Stimulated activated CD8-positive, alpha-beta memory T cell treated with anti-CD3 and anti-CD28 coated beads, Interleukin-15, amount 100 ng/mL, for 1 hour (primary cell): ENCODE results near the gene RPGRIP1L.

Experiments
- DNase-seq: peaks from one replicate; pipeline ENCODE4 v3.0.0-alpha.2; 2020; ENCODE audit warnings: low read depth

The RPGRIP1L gene

GRCh38 chr16:53703590-53704444 is at the start of gene RPGRIP1L, which contains the start of gene FTO:
TSS of gene RPGRIP1L (minus strand) at chr16:53703859. CDS start at chr16:53700723, 3,136 bp downstream.
TSS of gene FTO (plus strand) at chr16:53704156.
- peak; percentile 94 for DNase-seq

- DNase-seq = no peak
These were observed 49.8 kb upstream of the RPGRIP1L start for GRCh38 chr16:53753431-53753830.

- no peak for DNase-seq
These were observed 48.9 kb upstream of the RPGRIP1L start for GRCh38 chr16:53752560-53752959.

DNA sequence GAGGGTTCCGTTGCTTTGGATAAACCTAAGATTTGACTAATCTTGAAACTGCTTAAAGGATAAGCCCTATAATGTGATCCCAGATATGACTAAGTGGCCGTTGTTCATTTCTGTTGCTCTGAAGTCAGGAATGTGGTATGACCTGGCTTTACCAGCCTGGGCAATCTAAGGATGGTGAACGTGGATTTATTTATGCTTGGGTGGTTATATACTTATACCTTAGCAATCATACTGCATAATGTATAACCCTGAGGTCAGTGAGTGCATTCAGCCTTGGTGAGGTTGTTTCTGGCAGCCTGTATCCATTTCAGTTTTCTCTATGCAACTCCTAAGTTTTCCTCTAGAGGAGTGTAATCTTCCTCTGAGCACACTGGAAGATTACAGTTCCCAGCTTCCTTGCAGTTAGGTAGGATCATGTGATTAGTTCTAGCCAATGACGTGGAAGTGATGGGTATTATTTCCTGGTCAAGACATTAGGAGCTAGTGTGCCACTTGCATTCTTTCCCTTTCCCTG is 42.2 kb upstream of the RPGRIP1L start:
- DNase-seq = no peak

DNA sequence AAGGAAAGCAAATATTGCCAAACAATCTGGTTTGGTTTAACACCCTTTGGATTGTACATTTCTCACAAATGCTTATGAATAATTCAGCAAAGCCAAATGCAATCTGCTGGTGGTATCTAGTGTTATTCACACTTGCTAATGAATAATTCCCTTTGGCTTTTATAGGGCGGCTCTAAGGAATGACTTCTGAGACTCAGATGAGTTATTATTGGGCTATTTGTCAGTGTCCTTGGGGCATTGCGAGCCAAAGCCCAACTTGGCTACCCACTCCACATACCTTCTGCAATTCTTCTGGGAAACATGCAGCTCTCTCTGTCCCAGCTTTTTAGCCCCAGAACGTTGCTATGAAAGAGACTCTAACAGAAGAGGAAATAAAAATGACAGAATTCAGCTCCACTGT is 41.4 kb upstream of the RPGRIP1L start:
- DNase-seq = no peak

GRCh38 chr16:53744449-53744848 is 40.8 kb upstream of the RPGRIP1L start:
- DNase-seq = no peak

- no peak for DNase-seq
These were observed 39.5 kb upstream of the RPGRIP1L start for GRCh38 chr16:53743149-53743566.

GRCh38 chr16:53741546-53741945 is 37.9 kb upstream of the RPGRIP1L start:
- DNase-seq = no peak

GRCh38 chr16:53740933-53741531 is 37.4 kb upstream of the RPGRIP1L start:
- no peak for DNase-seq

DNA sequence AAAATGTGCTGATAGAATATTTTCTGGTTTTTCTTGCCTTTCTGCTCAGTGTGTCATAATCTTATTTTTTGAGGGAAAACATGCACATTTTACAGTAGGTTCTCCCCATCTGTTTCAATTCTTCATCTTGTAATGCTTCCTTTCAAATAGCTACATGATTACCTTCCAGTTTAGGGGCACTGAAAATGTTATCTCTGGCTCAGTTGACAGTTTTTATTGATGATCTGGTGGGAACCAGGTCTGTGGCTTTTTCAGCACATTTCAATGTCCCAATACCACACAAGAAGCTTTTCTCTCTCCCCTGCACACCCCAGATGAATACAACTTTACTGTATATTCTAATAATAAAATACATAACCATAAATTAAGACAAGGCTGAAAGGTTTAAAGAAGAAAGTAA is 36.8 kb upstream of the RPGRIP1L start:
- DNase-seq = no peak

DNA sequence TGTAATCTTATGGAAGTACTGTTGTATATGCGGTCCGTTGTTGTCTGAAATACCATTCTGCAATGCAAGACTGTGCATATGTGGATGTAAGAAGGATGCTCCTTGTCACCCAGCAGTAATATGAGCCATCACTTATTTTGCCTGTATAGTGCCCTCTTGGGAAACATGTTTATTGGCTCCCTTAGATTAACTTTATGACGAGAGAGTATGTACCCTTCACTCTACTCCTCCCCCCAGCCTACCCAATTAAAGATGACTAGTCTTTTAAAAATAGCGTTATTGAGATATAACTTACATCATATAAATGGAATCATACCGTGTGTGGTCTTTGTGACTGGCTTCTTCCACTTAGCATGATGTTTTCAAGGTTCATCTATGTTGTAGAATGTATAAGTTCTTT is 33.9 kb upstream of the RPGRIP1L start:
- DNase-seq = no peak

DNA sequence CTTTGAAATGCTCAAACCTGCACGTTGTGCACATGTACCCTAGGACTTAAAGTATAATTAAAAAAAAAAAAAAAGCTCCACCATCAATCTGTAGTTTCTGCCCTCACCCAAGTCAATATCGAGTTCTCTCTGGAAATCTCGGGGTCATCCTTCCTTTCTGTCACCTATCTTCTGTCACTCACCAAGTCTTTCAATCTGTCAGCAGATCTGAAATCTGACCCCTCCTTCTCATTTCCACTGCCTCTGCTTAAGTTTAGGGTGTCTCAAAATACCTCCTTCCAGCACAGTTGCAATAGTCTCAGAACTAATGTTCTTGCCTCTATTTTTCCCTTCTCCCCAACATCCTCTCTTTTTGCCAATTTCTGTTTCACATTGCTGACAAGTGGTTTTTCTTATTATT is 32.6 kb upstream of the RPGRIP1L start:
- DNase-seq = no peak

DNA sequence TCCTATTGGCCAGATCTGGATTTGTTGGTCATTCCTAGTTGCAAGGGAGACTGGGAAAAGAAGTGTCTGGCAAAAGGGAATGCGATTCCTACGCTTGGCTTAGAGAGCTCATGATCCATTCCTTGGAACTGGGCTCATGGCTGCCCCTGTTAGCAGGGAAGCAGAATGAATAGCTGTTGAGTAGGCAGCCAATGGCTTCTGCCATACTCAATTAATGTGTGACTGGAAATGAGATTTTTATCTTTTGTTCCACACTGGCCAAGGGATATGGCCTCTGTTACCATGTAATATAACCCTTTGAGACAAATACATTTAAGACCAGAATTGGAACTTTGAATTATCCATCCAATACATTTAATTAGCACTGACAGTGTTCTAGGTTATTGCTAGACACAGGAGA is 31.2 kb upstream of the RPGRIP1L start:
- no peak for DNase-seq

- no peak for DNase-seq
These were observed 28.8 kb upstream of the RPGRIP1L start for GRCh38 chr16:53732296-53732929.

DNA sequence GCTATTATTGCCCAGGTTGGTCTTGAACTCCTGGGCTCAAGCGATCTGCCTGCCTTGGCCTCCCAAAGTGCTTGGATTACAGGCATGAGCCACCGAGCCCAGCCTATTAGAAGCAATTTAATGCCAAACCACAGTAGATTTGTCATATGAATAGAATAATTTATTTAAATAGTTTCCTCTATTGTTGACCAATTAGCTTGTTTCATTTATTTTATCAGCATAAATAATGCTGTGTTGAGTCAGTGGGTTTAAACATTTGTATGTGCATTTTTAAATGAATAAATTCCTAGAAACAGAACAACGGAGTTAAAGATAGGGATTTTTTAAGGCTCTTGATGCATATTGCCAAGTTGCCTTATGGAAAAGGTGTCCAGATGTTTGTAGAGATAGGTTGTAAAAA is 27.0 kb upstream of the RPGRIP1L start:
- no peak for DNase-seq

DNA sequence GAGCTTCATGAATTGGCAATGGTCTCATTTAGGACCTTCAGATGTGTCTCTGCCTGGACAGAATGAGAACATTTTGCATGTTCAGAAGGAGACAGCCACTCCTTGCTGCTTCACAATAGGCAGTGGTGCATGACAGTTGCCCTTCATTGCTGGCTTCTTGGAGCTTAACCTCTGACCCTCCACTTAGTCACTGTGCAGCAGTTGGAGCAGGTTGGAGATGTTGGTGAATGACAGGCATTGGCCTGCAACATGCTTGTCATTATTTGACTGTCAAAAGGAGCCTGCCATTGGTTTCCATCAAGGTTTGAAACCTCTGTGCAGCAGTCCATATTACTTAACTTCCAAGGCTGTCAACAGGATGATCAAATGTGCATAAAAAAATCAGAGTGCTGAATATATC is 23.0 kb upstream of the RPGRIP1L start:
- no peak for DNase-seq

DNA sequence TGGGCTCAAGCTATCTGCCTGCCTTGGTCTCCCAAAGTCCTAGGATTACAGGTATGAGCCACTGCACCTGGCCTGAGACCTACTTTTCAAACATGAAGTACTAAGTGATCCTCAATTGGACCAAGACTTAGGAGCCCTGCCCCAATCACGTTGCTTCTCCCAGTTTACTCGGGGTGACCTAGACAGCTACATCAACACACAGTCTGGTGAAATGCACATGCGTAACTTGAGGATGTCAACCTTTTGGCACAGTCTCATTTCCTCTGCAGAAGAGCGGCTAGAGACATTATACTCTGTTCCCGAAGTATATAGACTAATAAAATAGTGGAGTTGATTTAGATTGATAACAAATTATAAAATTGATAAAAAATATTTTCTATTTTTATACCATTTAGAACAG is 17.4 kb upstream of the RPGRIP1L start:
- DNase-seq = no peak

- no peak for DNase-seq
These were observed 13.9 kb upstream of the RPGRIP1L start for GRCh38 chr16:53717577-53717976.

- no peak for DNase-seq
These were observed 11.3 kb upstream of the RPGRIP1L start for GRCh38 chr16:53715023-53715384.

- no peak for DNase-seq
These were observed 10.8 kb upstream of the RPGRIP1L start for GRCh38 chr16:53714205-53715022.

GRCh38 chr16:53713403-53714204 is 9.9 kb upstream of the RPGRIP1L start:
- no peak for DNase-seq
